ENCODE data around the gene ZNF764. TPM values are rescaled to one million over a fixed set of nuclear protein-coding genes. Genes with fewer than 3 reads are reported as not detected.
A peak's percentile ranks its signal among the peaks of the same experiment; 100 is the strongest.

The ZNF764 gene
- total and polyA plus RNA-seq, 9 of the 15 experiments (the other 6 are each of a cell fraction or from before 2014, with no cell fraction given), result 0.69 to 10.1 (median 4.1) TPM

DNA sequence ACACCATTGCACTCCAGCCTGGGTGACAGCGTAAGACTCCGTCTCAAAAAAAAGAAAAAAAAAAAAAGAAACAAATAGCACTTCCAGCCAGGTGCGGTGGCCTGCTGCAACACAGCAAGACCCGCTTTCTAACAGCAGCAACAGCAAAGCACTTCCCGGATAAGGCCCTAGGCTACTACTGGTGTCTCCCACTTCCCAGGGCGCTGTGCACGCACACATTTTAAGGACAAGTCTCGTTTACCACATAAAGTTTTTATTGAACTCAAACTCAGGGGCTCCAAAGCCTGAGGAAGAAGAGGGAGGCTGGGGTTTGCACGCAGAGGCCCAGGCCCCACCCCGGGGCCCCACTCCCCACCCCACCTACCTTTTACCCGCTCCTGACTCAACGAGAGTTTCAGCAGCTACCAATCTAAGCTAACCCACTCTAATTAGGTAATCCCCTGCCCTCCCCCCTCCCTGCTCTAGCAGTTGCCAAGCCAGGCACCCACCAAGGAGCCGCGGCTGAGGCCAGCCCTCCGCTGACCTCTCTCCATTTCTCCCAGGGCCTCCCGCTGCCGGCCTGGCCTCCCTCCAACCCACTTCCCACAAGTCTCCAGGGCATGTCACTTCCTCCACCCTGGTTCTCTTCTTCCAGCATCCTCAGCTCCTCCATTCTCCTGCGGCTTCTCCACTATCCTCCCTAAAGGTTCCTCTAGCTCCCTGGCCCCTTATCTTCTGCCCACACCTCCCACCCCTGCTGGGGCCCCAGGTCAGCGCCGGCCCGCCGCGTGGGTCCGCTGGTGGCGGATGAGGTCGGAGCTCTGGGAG is 34.2 kb downstream of the ZNF764 start:
- Histone ChIP-seq H3K4me3 (no peak overlapping the region), H3K79me2 (ENCODE audit: control insufficient read depth, insufficient read depth, low read length) (peaks cover 19% of the 10 kb centered on the region), H3K9me3 (replicated peaks; ENCODE audit: control insufficient read depth, insufficient read depth, low read depth, low read length) (no peaks in the 10 kb centered on the region), H4K20me1 (replicated peaks; ENCODE audit: control insufficient read depth, insufficient read depth, low read length) (no peaks in the 10 kb centered on the region), H3K36me3 (ENCODE audit: control insufficient read depth, insufficient read depth, low read length) (peaks cover 17% of the 10 kb centered on the region; the same call in 1 of the 3 replicates), H3K4me2 (ENCODE audit: insufficient read depth, low read length) (peak overlapping the region; percentile 25), H3K4me1 (replicated peaks in 1 of 2; ENCODE audit: control insufficient read depth in 2 of 2, insufficient read depth in 2 of 2, low read length in 2 of 2) (peaks cover 30 to 58% of the 10 kb centered on the region in 2 experiments; a peak in 4 of 5 replicates), H3K27ac (ENCODE audit: extremely low read depth, low read depth, low read length) (no peak overlapping the region), H2AFZ (ENCODE audit: low read depth, low read length) (no peak overlapping the region), H3K9ac (ENCODE audit: insufficient read depth in 1 of 2, low read depth in 2 of 2, low read length in 2 of 2) (peak overlapping the region in 1 of 2 experiments; percentile 85; a peak in 2 of 4 replicates), H3K27me3 (ENCODE audit: control insufficient read depth in 2 of 2, insufficient read depth in 2 of 2, low read length in 2 of 2) (no peaks in the 10 kb centered on the region), H3K9me1 (ENCODE audit: control insufficient read depth, insufficient read depth, low read length) (peaks cover 4% of the 10 kb centered on the region)
- FAIRE-seq, result no peak
- POLR2A ChIA-PET, result interaction anchor here (0.6 to 4.3 kb wide), 7 partner anchors 7 to 31 kb away, joined by 3 to 16 read pairs (median 4); no protein-coding TSS in a partner anchor
- ATAC-seq, result no peak
- 44% methylated on average over 24 of the region's 26 CpGs for WGBS (ENCODE audit: insufficient coverage, low coverage, missing lambda C conversion rate)
- CTCF ChIA-PET (ENCODE audit: low intra/inter-chr PET ratio), result interaction anchor here (0.6 kb wide), 1 partner anchor 88 kb away, joined by 3 read pairs; no protein-coding TSS in a partner anchor
- DNase-seq (ENCODE audit: extremely low read depth in 1 of 4, low spot score in 3 of 4), result peak in 3 of 4 experiments; percentile 21 to 68 (median 52)
- intact Hi-C loops (cut with micrococcal nuclease), result no loop called here
- in situ Hi-C loops (cut with MboI), result no loop called here
- BruUV-seq (replicated peaks), result no TSS peak
- no peak for TF ChIP-seq PHF20 (IDR thresholded peaks at IDR 0.05; ENCODE audit: partially characterized antibody)
- no peak for TF ChIP-seq PHF8 (IDR thresholded peaks at IDR 0.05; ENCODE audit: borderline replicate concordance, low read length)
- no peak for TF ChIP-seq ZNF253 (CRISPR knock-in tag; conservative IDR thresholded peaks at IDR 0.05)
- TF ChIP-seq, protein P1, sequence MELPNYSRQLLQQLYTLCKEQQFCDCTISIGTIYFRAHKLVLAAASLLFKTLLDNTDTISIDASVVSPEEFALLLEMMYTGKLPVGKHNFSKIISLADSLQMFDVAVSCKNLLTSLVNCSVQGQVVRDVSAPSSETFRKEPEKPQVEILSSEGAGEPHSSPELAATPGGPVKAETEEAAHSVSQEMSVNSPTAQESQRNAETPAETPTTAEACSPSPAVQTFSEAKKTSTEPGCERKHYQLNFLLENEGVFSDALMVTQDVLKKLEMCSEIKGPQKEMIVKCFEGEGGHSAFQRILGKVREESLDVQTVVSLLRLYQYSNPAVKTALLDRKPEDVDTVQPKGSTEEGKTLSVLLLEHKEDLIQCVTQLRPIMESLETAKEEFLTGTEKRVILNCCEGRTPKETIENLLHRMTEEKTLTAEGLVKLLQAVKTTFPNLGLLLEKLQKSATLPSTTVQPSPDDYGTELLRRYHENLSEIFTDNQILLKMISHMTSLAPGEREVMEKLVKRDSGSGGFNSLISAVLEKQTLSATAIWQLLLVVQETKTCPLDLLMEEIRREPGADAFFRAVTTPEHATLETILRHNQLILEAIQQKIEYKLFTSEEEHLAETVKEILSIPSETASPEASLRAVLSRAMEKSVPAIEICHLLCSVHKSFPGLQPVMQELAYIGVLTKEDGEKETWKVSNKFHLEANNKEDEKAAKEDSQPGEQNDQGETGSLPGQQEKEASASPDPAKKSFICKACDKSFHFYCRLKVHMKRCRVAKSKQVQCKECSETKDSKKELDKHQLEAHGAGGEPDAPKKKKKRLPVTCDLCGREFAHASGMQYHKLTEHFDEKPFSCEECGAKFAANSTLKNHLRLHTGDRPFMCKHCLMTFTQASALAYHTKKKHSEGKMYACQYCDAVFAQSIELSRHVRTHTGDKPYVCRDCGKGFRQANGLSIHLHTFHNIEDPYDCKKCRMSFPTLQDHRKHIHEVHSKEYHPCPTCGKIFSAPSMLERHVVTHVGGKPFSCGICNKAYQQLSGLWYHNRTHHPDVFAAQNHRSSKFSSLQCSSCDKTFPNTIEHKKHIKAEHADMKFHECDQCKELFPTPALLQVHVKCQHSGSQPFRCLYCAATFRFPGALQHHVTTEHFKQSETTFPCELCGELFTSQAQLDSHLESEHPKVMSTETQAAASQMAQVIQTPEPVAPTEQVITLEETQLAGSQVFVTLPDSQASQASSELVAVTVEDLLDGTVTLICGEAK (IDR thresholded peaks at IDR 0.05), result peak; percentile 76
- TF ChIP-seq, protein P1 (CRISPR knock-in tag; IDR thresholded peaks at IDR 0.05), result peak; percentile 62; the same call in 1 of the 2 replicates
- TF ChIP-seq ZNF3 (CRISPR knock-in tag; IDR thresholded peaks at IDR 0.05), result no peak
- TF ChIP-seq MTA1 (IDR thresholded peaks at IDR 0.05; ENCODE audit: borderline replicate concordance), result no peak
- TF ChIP-seq ZNF408 (CRISPR knock-in tag; IDR thresholded peaks at IDR 0.05; ENCODE audit: low read depth), result no peak
- TF ChIP-seq, protein P2, sequence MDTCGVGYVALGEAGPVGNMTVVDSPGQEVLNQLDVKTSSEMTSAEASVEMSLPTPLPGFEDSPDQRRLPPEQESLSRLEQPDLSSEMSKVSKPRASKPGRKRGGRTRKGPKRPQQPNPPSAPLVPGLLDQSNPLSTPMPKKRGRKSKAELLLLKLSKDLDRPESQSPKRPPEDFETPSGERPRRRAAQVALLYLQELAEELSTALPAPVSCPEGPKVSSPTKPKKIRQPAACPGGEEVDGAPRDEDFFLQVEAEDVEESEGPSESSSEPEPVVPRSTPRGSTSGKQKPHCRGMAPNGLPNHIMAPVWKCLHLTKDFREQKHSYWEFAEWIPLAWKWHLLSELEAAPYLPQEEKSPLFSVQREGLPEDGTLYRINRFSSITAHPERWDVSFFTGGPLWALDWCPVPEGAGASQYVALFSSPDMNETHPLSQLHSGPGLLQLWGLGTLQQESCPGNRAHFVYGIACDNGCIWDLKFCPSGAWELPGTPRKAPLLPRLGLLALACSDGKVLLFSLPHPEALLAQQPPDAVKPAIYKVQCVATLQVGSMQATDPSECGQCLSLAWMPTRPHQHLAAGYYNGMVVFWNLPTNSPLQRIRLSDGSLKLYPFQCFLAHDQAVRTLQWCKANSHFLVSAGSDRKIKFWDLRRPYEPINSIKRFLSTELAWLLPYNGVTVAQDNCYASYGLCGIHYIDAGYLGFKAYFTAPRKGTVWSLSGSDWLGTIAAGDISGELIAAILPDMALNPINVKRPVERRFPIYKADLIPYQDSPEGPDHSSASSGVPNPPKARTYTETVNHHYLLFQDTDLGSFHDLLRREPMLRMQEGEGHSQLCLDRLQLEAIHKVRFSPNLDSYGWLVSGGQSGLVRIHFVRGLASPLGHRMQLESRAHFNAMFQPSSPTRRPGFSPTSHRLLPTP (IDR thresholded peaks at IDR 0.05; ENCODE audit: borderline replicate concordance, extremely low read depth, insufficient read length), result no peak

Measured in K562 (cell line).